PC-3 (cell line): ENCODE data around the gene NOL4L. TPM values are rescaled to one million over a fixed set of nuclear protein-coding genes. Genes with fewer than 3 reads are reported as not detected.

ENCODE experiments used
- ATAC-seq: fragments of 200-7000 bp; cut with Tn5 transposase; 2 replicates; pipeline ENCODE4 v1.9.1; 2020; ENCODE audit warnings: mild to moderate bottlenecking, moderate library complexity
- BruUV-seq: library from RNA; stranded (reverse); fragments of 400-500 nt; replicated peaks from 2 replicates; lab custom pipeline; 2021; lab: Mats Ljungman, UMichigan
- CTCF ChIA-PET: fragments of 300-600 bp; sonication (Branson Sonifier 250); formaldehyde crosslinking; loops from one replicate; lab custom pipeline; 2022; ENCODE audit warnings: antibody characterized with exemption; lab: Charles Lee
- POLR2A ChIA-PET: fragments of 300-600 bp; sonication (Branson Sonifier 250); formaldehyde crosslinking; loops from one replicate; lab custom pipeline; 2022; ENCODE audit warnings: antibody characterized with exemption; ENCODE audit not compliant: unreplicated experiment; lab: Charles Lee
- DNase-seq: peaks from one replicate; pipeline ENCODE4 v3.0.0-alpha.2; 2015
- H2AFZ ChIP-seq: fragments of 300-600 bp; sonication (generic); 2 replicates; pipeline ENCODE4 v1.6.0; 2016; ENCODE audit warnings: antibody characterized with exemption, low read length
- H3F3A ChIP-seq: fragments of 300-600 bp; sonication (generic); one replicate; pipeline ENCODE4 v1.6.0; 2017; ENCODE audit warnings: antibody characterized with exemption, low read length, control low read depth, mild to moderate bottlenecking; ENCODE audit not compliant: unreplicated experiment
- H3K27ac ChIP-seq: fragments of 300-600 bp; sonication (generic); 2 replicates; pipeline ENCODE4 v1.5.1; 2016; ENCODE audit warnings: mild to moderate bottlenecking, low read length
- H3K27me3 ChIP-seq: fragments of 300-600 bp; sonication (generic); 2 replicates; pipeline ENCODE4 v1.6.1; 2016; ENCODE audit warnings: low read length, mixed read lengths
- H3K36me3 ChIP-seq: fragments of 300-600 bp; sonication (generic); 2 replicates; pipeline ENCODE4 v1.6.1; 2016; ENCODE audit warnings: low read depth, mixed run types, low read length, mixed read lengths
- H3K4me1 ChIP-seq: fragments of 300-600 bp; sonication (generic); 2 replicates; pipeline ENCODE4 v1.5.1; 2016; ENCODE audit warnings: low read length; ENCODE audit not compliant: insufficient read depth
- H3K4me2 ChIP-seq: fragments of 300-600 bp; sonication (generic); 2 replicates; pipeline ENCODE4 v1.6.0; 2016; ENCODE audit warnings: low read length
- H3K4me3 ChIP-seq: fragments of 300-600 bp; sonication (generic); 2 replicates; pipeline ENCODE4 v1.5.1; 2016; ENCODE audit warnings: mild to moderate bottlenecking, low read length, mixed read lengths
- H3K79me2 ChIP-seq: fragments of 300-600 bp; sonication (generic); 2 replicates; pipeline ENCODE4 v1.6.1; 2017; ENCODE audit warnings: low read length, mixed read lengths
- H3K9ac ChIP-seq: fragments of 300-600 bp; sonication (generic); 2 replicates; pipeline ENCODE4 v1.6.0; 2016; ENCODE audit warnings: mild to moderate bottlenecking, low read length
- H3K9me2 ChIP-seq: fragments of 300-600 bp; sonication (generic); replicated peaks from 2 replicates; pipeline ENCODE4 v1.6.1; 2016; ENCODE audit warnings: mixed run types, low read length, mixed read lengths
- H3K9me3 ChIP-seq: fragments of 300-600 bp; sonication (generic); 2 replicates; pipeline ENCODE4 v1.6.1; 2016; ENCODE audit warnings: low read length, mixed read lengths
- H4K20me1 ChIP-seq: fragments of 300-600 bp; sonication (generic); 2 replicates; pipeline ENCODE4 v1.6.1; 2016; ENCODE audit warnings: low read length, mixed read lengths
- CTCF ChIP-seq: fragments of 300-600 bp; sonication (generic); conservative IDR thresholded peaks from 2 replicates; pipeline ENCODE4 v1.5.1; 2017; ENCODE audit warnings: antibody characterized with exemption, low read depth, mild to moderate bottlenecking, low read length
- EZH2 ChIP-seq: fragments of 300-600 bp; sonication (generic); IDR thresholded peaks from one replicate; pipeline ENCODE4 v1.6.1; 2017; ENCODE audit warnings: antibody characterized with exemption, mild to moderate bottlenecking, low read length; ENCODE audit not compliant: unreplicated experiment
- EZH2phosphoT487 ChIP-seq: fragments of 300-600 bp; sonication (generic); IDR thresholded peaks from 2 replicates; pipeline ENCODE4 v1.6.1; 2018; ENCODE audit warnings: mild to moderate bottlenecking, antibody characterized with exemption, low read length, borderline replicate concordance
- intact Hi-C: fragments of 100-400 bp; cut with micrococcal nuclease; formaldehyde crosslinking; loops from 2 replicates; pipeline ENCODE4 v1.9.0; 2023
- total RNA-seq: library from RNA; depleted of rRNA; stranded (reverse); fragments of >200 nt; gene quantifications from 2 replicates; pipeline ENCODE4 v1.2.3, GENCODE V29; 2014

The NOL4L gene
- total RNA-seq, 1 experiment from 2014 or later: 7.3 TPM

GRCh38 chr20:32449890-32450401 lies 135.2 kb downstream of the NOL4L start:
- TF ChIP-seq EZH2 (no peak), EZH2phosphoT487 (no peak), CTCF (no peak)
- Histone ChIP-seq H4K20me1 (no peaks in the 10 kb centered on the region), H3K9ac (no peak overlapping the region), H3K9me2 (no peaks in the 10 kb centered on the region), H3K27me3 (no peaks in the 10 kb centered on the region), H3K4me1 (no peaks in the 10 kb centered on the region), H3K4me3 (no peak overlapping the region), H3K36me3 (no peaks in the 10 kb centered on the region), H3K79me2 (no peaks in the 10 kb centered on the region), H2AFZ (no peak overlapping the region), H3K9me3 (no peaks in the 10 kb centered on the region), H3K27ac (no peak overlapping the region), H3K4me2 (no peak overlapping the region), H3F3A (no peaks in the 10 kb centered on the region)
- CTCF ChIA-PET: no interaction called here
- no TSS peak for BruUV-seq
- ATAC-seq (no peak), DNase-seq (no peak)
- intact Hi-C loops: loop anchor here (10.0 kb wide), 1 partner anchor 115 kb away; no protein-coding TSS in a partner anchor
- POLR2A ChIA-PET: no interaction called here

- no peaks in the 10 kb centered on the region for H3K9me2 ChIP-seq
- CTCF ChIA-PET: interaction anchor here (0.5 kb wide), 1 partner anchor 247 kb away, joined by 3 read pairs; no protein-coding TSS in a partner anchor
- H3K36me3 ChIP-seq: no peaks in the 10 kb centered on the region
- no peak for ATAC-seq
- H2AFZ ChIP-seq: no peak overlapping the region
- BruUV-seq: no TSS peak
- no peak for DNase-seq
- POLR2A ChIA-PET: no interaction called here
- H3K27ac ChIP-seq: no peak overlapping the region
- TF ChIP-seq EZH2 (no peak), CTCF (no peak), EZH2phosphoT487 (no peak)
- no peak overlapping the region for H3K9ac ChIP-seq
- no peaks in the 10 kb centered on the region for H3K79me2 ChIP-seq
- H4K20me1 ChIP-seq: no peaks in the 10 kb centered on the region
- no peak overlapping the region for H3K4me3 ChIP-seq
- H3F3A ChIP-seq: no peaks in the 10 kb centered on the region
- no peaks in the 10 kb centered on the region for H3K4me1 ChIP-seq
- no peak overlapping the region for H3K4me2 ChIP-seq
- no peaks in the 10 kb centered on the region for H3K9me3 ChIP-seq
- intact Hi-C loops: loop anchor here (10.0 kb wide), 1 partner anchor 114 kb away; no protein-coding TSS in a partner anchor
- H3K27me3 ChIP-seq: no peaks in the 10 kb centered on the region
Observed at GRCh38 chr20:32449057-32449889, 135.9 kb downstream of the NOL4L start.
